Measurements from ENCODE around the gene NEUROG2. TPM values are rescaled to one million over a fixed set of nuclear protein-coding genes. Genes with fewer than 3 reads are reported as not detected.

The NEUROG2 gene
- total and polyA plus RNA-seq, 2 of the 4 experiments (the other 2 are of a cell fraction): not detected

- H4K5ac ChIP-seq (ENCODE audit: low read depth, low read length): no peak overlapping the region
- DNase-seq (no peak), ATAC-seq (ENCODE audit: low read depth) (no peak)
- H3K18ac ChIP-seq (ENCODE audit: low read depth, low read length): no peak overlapping the region
- no peak overlapping the region for H2AK5ac ChIP-seq (ENCODE audit: low read depth, low read length)
- ChIA-PET POLR2A (ENCODE audit: unreplicated experiment) (no interaction called here), CTCF (interaction anchor here (0.5 kb wide), 1 partner anchor 30 kb away, joined by 4 read pairs; no protein-coding TSS in a partner anchor)
- H3K27me3 ChIP-seq (ENCODE audit: control insufficient read depth, insufficient read depth, low read length): no peaks in the 10 kb centered on the region
- intact Hi-C loops (cut with micrococcal nuclease): loop anchor here (5.0 kb wide), 1 partner anchor 1278 kb away; no protein-coding TSS in a partner anchor
- H3K14ac ChIP-seq (replicated peaks; ENCODE audit: low read depth, low read length): no peak overlapping the region
- no peaks in the 10 kb centered on the region for H3K9me3 ChIP-seq (ENCODE audit: control insufficient read depth, insufficient read depth, low read length)
- H3K4me1 ChIP-seq (ENCODE audit: control insufficient read depth, insufficient read depth, low read length): 0 out of 2 replicates have a peak, but pooled peaks cover 1% of the 10 kb centered on the region
- no peak overlapping the region for H2AFZ ChIP-seq (replicated peaks; ENCODE audit: low read length, poor library complexity)
- no peak overlapping the region for H2BK120ac ChIP-seq (ENCODE audit: low read depth, low read length)
- H3K4me3 ChIP-seq (ENCODE audit: insufficient read depth, low read depth, low read length): no peak overlapping the region
- H3K23ac ChIP-seq (ENCODE audit: low read depth, low read length): no peak overlapping the region
- no TSS peak for BruUV-seq (replicated peaks)
- no peaks in the 10 kb centered on the region for H4K20me1 ChIP-seq (ENCODE audit: insufficient read depth, low read length)
- in situ Hi-C loops (cut with MboI; ENCODE audit: low sequenced_read_pairs): no loop called here
- no peak overlapping the region for H3K56ac ChIP-seq (ENCODE audit: extremely low read depth, insufficient read depth, low read length)
- H3K4ac ChIP-seq (ENCODE audit: low read depth, low read length): no peak overlapping the region
- H4K91ac ChIP-seq (ENCODE audit: insufficient read depth, low read depth, low read length): no peak overlapping the region
- no peaks in the 10 kb centered on the region for H3K36me3 ChIP-seq (ENCODE audit: control insufficient read depth, insufficient read depth, low read length)
- no peaks in the 10 kb centered on the region for H3K9me1 ChIP-seq (ENCODE audit: insufficient read depth, low read length)
- dilution Hi-C loops (cut with HindIII; ENCODE audit: low sequenced_read_pairs, unreplicated experiment): no loop called here
- H3K4me2 ChIP-seq (ENCODE audit: low read depth, low read length): no peak overlapping the region
- no peak overlapping the region for H4K8ac ChIP-seq (ENCODE audit: low read depth in 2 of 2, low read length in 2 of 2)
- H2BK5ac ChIP-seq (ENCODE audit: low read depth, low read length, poor library complexity, severe bottlenecking): no peak overlapping the region
- WGBS, 2 experiments (ENCODE audit: extremely low coverage in 2 of 2, insufficient read length in 1 of 2): no CpG with 5 or more reads among the region's 1 CpG
- H3K9ac ChIP-seq (ENCODE audit: low read depth, low read length): no peak overlapping the region
- H2BK15ac ChIP-seq (ENCODE audit: low read depth, low read length): no peak overlapping the region
- no peaks in the 10 kb centered on the region for H3K79me1 ChIP-seq (ENCODE audit: low read depth in 1 of 2, low read length in 2 of 2)
- no peak overlapping the region for H3K27ac ChIP-seq (ENCODE audit: insufficient read depth, low read length)
- no peak overlapping the region for H2BK20ac ChIP-seq (ENCODE audit: low read depth, low read length)
- H2AK9ac ChIP-seq (replicated peaks; ENCODE audit: low read depth, low read length, poor library complexity): no peak overlapping the region
- no peak for TF ChIP-seq ELK1 (IDR thresholded peaks at IDR 0.05; ENCODE audit: borderline replicate concordance, low read depth, low read length)
- TF ChIP-seq POLR2A (IDR thresholded peaks at IDR 0.05; ENCODE audit: low read depth, low read length): no peak
- TF ChIP-seq, protein P1, sequence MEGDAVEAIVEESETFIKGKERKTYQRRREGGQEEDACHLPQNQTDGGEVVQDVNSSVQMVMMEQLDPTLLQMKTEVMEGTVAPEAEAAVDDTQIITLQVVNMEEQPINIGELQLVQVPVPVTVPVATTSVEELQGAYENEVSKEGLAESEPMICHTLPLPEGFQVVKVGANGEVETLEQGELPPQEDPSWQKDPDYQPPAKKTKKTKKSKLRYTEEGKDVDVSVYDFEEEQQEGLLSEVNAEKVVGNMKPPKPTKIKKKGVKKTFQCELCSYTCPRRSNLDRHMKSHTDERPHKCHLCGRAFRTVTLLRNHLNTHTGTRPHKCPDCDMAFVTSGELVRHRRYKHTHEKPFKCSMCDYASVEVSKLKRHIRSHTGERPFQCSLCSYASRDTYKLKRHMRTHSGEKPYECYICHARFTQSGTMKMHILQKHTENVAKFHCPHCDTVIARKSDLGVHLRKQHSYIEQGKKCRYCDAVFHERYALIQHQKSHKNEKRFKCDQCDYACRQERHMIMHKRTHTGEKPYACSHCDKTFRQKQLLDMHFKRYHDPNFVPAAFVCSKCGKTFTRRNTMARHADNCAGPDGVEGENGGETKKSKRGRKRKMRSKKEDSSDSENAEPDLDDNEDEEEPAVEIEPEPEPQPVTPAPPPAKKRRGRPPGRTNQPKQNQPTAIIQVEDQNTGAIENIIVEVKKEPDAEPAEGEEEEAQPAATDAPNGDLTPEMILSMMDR (conservative IDR thresholded peaks at IDR 0.05; ENCODE audit: low read depth, low read length): no peak
- TF ChIP-seq FOS (IDR thresholded peaks at IDR 0.05; ENCODE audit: low read depth, low read length): no peak
- TF ChIP-seq RAD21 (IDR thresholded peaks at IDR 0.05; ENCODE audit: low read length): no peak
- TF ChIP-seq MAFK (IDR thresholded peaks at IDR 0.05; ENCODE audit: low read depth, low read length): no peak
- no peak for TF ChIP-seq SMC3 (IDR thresholded peaks at IDR 0.05; ENCODE audit: low read depth, low read length)
- no peak for TF ChIP-seq BHLHE40 (IDR thresholded peaks at IDR 0.05; ENCODE audit: low read depth, low read length)
- no peak for TF ChIP-seq NFE2L2 (IDR thresholded peaks at IDR 0.05; ENCODE audit: low read depth, low read length)
- no peak for TF ChIP-seq CHD1 (IDR thresholded peaks at IDR 0.05; ENCODE audit: low read depth, low read length)
- no peak for TF ChIP-seq RFX5 (IDR thresholded peaks at IDR 0.05; ENCODE audit: low read depth, low read length)
- no peak for TF ChIP-seq RCOR1 (IDR thresholded peaks at IDR 0.05; ENCODE audit: insufficient replicate concordance, low read length)
- TF ChIP-seq MAZ (IDR thresholded peaks at IDR 0.05; ENCODE audit: borderline replicate concordance, low read depth, low read length): no peak
- TF ChIP-seq CEBPB (IDR thresholded peaks at IDR 0.05; ENCODE audit: low read depth, low read length): no peak
- TF ChIP-seq USF2 (IDR thresholded peaks at IDR 0.05; ENCODE audit: low read depth, low read length): no peak
These were observed 24.7 kb upstream of the NEUROG2 start for GRCh38 chr4:112540695-112541094.

Measured in IMR-90 (cell line).